Endothelial cell of umbilical vein (primary cell): ENCODE measurements around the gene TTC23L. TPM values are rescaled to one million over a fixed set of nuclear protein-coding genes. Genes with fewer than 3 reads are reported as not detected.

Source experiments
- BruUV-seq: library from RNA; stranded (reverse); fragments of 400-500 nt; replicated peaks from 2 replicates; lab custom pipeline; 2021; lab: Mats Ljungman, UMichigan
- CTCF ChIA-PET: fragments of 300-600, 350-600 bp; sonication (Branson Sonifier 250); formaldehyde crosslinking; loops from one replicate; lab custom pipeline; 2021; ENCODE audit warnings: antibody characterized with exemption, inconsistent platforms; lab: Charles Lee
- POLR2A ChIA-PET: fragments of 300-600, 350-600 bp; sonication (Branson Sonifier 250); formaldehyde crosslinking; loops from one replicate; lab custom pipeline; 2021; ENCODE audit warnings: antibody characterized with exemption, inconsistent platforms; lab: Charles Lee
- DNase-seq: peaks from one replicate; pipeline ENCODE4 v3.0.0-alpha.2; 2011; ENCODE audit warnings: low read depth, low spot score
- FAIRE-seq: peaks from 2 replicates; lab custom pipeline; 2011; peaks lifted over from hg19 to GRCh38; lab: Jason Lieb, UNC
- H2AFZ ChIP-seq: 2 replicates; pipeline ENCODE4 v1.6.0; 2012; ENCODE audit warnings: low read depth, low read length, control low read depth, inconsistent platforms
- H3K27ac ChIP-seq: 2 replicates; pipeline ENCODE4 v1.5.1; 2011; ENCODE audit warnings: low read depth, mild to moderate bottlenecking, control low read depth, low read length, moderate library complexity; ENCODE audit not compliant: insufficient read depth
- H3K27me3 ChIP-seq, 2 experiments: 2 replicates each; pipeline versions ENCODE4 v1.6.0 to v1.6.1; 2011; ENCODE audit warnings: low read length in 2 of 2, mixed read lengths in 1 of 2; ENCODE audit not compliant: control insufficient read depth in 2 of 2, insufficient read depth in 2 of 2
- H3K36me3 ChIP-seq, 2 experiments: 2 replicates in 1 of 2; 3 replicates in 1 of 2; pipeline ENCODE4 v1.5.1; 2011; ENCODE audit warnings: low read length in 2 of 2, mild to moderate bottlenecking in 1 of 2, moderate library complexity in 1 of 2; ENCODE audit not compliant: control insufficient read depth in 2 of 2, insufficient read depth in 2 of 2; ENCODE audit errors: extremely low read depth in 1 of 2
- H3K4me1 ChIP-seq: 3 replicates; pipeline ENCODE4 v1.5.1; 2011; ENCODE audit warnings: mild to moderate bottlenecking, low read length; ENCODE audit not compliant: control insufficient read depth, insufficient read depth; ENCODE audit errors: extremely low read depth
- H3K4me2 ChIP-seq: 2 replicates; pipeline ENCODE4 v1.6.1; 2011; ENCODE audit warnings: low read length, control low read depth, mixed read lengths; ENCODE audit not compliant: insufficient read depth
- H3K4me3 ChIP-seq, 3 experiments: fragments of 200-600 bp in 1 of 3; sonication (generic), shearing (Covaris generic) in 1 of 3; replicated peaks in 1 of 3; 2 replicates each; pipeline ENCODE4 v1.5.1; 2011 to 2016; ENCODE audit warnings: control low read depth in 3 of 3, low read length in 3 of 3, mild to moderate bottlenecking in 2 of 3, inconsistent platforms in 1 of 3, low read depth in 1 of 3, moderate library complexity in 1 of 3; ENCODE audit not compliant: insufficient read depth in 1 of 3
- H3K79me2 ChIP-seq: 2 replicates; pipeline ENCODE4 v1.6.0; 2012; ENCODE audit warnings: low read length, inconsistent platforms; ENCODE audit not compliant: control insufficient read depth, insufficient read depth
- H3K9ac ChIP-seq: replicated peaks from 2 replicates; pipeline ENCODE3; 2011; ENCODE audit warnings: low read length, control low read depth; ENCODE audit not compliant: insufficient read depth; ENCODE audit errors: extremely low read depth
- H3K9me1 ChIP-seq: replicated peaks from 3 replicates; pipeline ENCODE4 v1.6.0; 2011; ENCODE audit warnings: mild to moderate bottlenecking, low read length; ENCODE audit not compliant: control insufficient read depth, insufficient read depth; ENCODE audit errors: extremely low read depth
- H3K9me3 ChIP-seq: replicated peaks from 2 replicates; pipeline ENCODE4 v1.5.1; 2012; ENCODE audit warnings: low read length, inconsistent platforms; ENCODE audit not compliant: control insufficient read depth, insufficient read depth
- H4K20me1 ChIP-seq: replicated peaks from 2 replicates; pipeline ENCODE3; 2011; ENCODE audit warnings: mild to moderate bottlenecking, low read length; ENCODE audit not compliant: control insufficient read depth, insufficient read depth; ENCODE audit errors: extremely low read depth
- EZH2 ChIP-seq: IDR thresholded peaks from 2 replicates; pipeline ENCODE4 v1.6.1; 2012; ENCODE audit warnings: borderline replicate concordance, low read depth, mild to moderate bottlenecking, moderate library complexity, low read length, inconsistent platforms; ENCODE audit not compliant: severe bottlenecking
- FOS ChIP-seq: IDR thresholded peaks from 2 replicates; pipeline ENCODE4 v1.6.1; 2011; ENCODE audit warnings: mild to moderate bottlenecking, low read length, moderate library complexity, borderline replicate concordance; ENCODE audit not compliant: insufficient read depth
- GATA2 ChIP-seq: IDR thresholded peaks from 2 replicates; pipeline ENCODE4 v1.7.0; 2011; ENCODE audit warnings: low read depth, mild to moderate bottlenecking, moderate library complexity, mixed read lengths, low read length; ENCODE audit not compliant: insufficient read length, insufficient read depth
- JUN ChIP-seq: IDR thresholded peaks from 2 replicates; pipeline ENCODE4 v1.6.1; 2011; ENCODE audit warnings: borderline replicate concordance, low read depth; ENCODE audit not compliant: insufficient read length, insufficient read depth
- MYC ChIP-seq: IDR thresholded peaks from one replicate; pipeline ENCODE4 v1.6.1; 2011; ENCODE audit warnings: mild to moderate bottlenecking, low read depth, low read length
- POLR2A ChIP-seq: IDR thresholded peaks from 2 replicates; pipeline ENCODE4 v1.6.1; 2012; ENCODE audit warnings: low read depth, mild to moderate bottlenecking, control low read depth, low read length
- POLR2AphosphoS5 ChIP-seq: IDR thresholded peaks from 2 replicates; pipeline ENCODE4 v1.6.1; 2012; ENCODE audit warnings: low read depth, mild to moderate bottlenecking, control low read depth, low read length, moderate library complexity; ENCODE audit not compliant: insufficient read depth
- dilution Hi-C: fragments of 300-500 bp; cut with MboI; formaldehyde crosslinking; loops from one replicate; pipeline ENCODE4 v1.15.0; 2019; ENCODE audit warnings: low sequenced_read_pairs; ENCODE audit not compliant: extremely low pct_ligation_motif_present
- intact Hi-C: fragments of 100-400 bp; cut with micrococcal nuclease; formaldehyde crosslinking; loops from one replicate; pipeline ENCODE4 v1.10.0; 2022
- polyA plus RNA-seq, 4 experiments: library from polyadenylated mRNA; depleted of rRNA in 3 of 4; stranded (reverse) in 3 of 4; unstranded in 1 of 4; fragments of >200 nt; gene quantifications; 2 replicates each; pipeline versions ENCODE4 v1.2.1 to v1.2.3, GENCODE V29; 2011 to 2012; ENCODE audit warnings: missing spikeins in 1 of 4
- total RNA-seq: library from RNA; stranded (reverse); gene quantifications from 2 replicates; pipeline ENCODE4 v1.2.3, GENCODE V29; 2021
- TF ChIP-seq, protein P1 (sequence below): IDR thresholded peaks from 2 replicates; pipeline ENCODE4 v1.6.1; 2011; ENCODE audit not compliant: insufficient read depth, insufficient read length
- TF ChIP-seq, protein P2 (sequence below), 2 donors: IDR thresholded peaks; 1 replicate in 1 of 2; 2 replicates in 1 of 2; pipeline ENCODE4 v1.5.1; 2011; ENCODE audit warnings: low read length in 2 of 2, mild to moderate bottlenecking in 2 of 2, moderate library complexity in 2 of 2, control low read depth in 1 of 2, inconsistent platforms in 1 of 2, low read depth in 1 of 2; ENCODE audit not compliant: insufficient read depth in 1 of 2; ENCODE audit errors: extremely low read depth in 1 of 2

The TTC23L gene
- total and polyA plus RNA-seq, 2 donors (not counting 3 experiments of a cell fraction or from before 2014, with no cell fraction given): not detected

DNA sequence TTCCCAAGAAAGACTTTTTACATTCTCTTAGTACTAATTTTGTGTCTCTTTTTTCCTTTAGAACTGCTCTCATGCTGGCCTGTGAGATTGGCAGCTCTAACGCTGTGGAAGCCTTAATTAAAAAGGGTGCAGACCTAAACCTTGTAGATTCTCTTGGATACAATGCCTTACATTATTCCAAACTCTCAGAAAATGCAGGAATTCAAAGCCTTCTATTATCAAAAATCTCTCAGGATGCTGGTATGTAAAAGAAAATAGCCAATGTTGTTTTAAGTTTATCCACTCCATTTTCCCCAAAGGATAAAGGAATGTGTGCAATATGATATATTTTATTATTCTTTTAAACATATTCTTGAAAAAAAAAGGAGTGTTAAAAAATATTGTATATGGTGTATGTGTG, 27.3 kb upstream of the TTC23L start:
- no peaks in the 10 kb centered on the region for H4K20me1 ChIP-seq
- H3K9me1 ChIP-seq: no peaks in the 10 kb centered on the region
- no peaks in the 10 kb centered on the region for H3K9me3 ChIP-seq
- DNase-seq: no peak
- H3K4me1 ChIP-seq: no peaks in the 10 kb centered on the region
- ChIA-PET POLR2A (no interaction called here), CTCF (interaction anchor here (1.6 kb wide), 1 partner anchor 325 kb away, joined by 4 read pairs; no protein-coding TSS in a partner anchor)
- FAIRE-seq: no peak
- intact Hi-C loops: no loop called here
- H3K79me2 ChIP-seq: no peaks in the 10 kb centered on the region
- H3K36me3 ChIP-seq: peaks cover 17 to 43% of the 10 kb centered on the region in 2 experiments
- no peak overlapping the region for H3K4me3 ChIP-seq
- dilution Hi-C loops: no loop called here
- H2AFZ ChIP-seq: no peak overlapping the region
- TF ChIP-seq POLR2A: no peak
- no peak for TF ChIP-seq EZH2
- no peak for TF ChIP-seq MYC
- TF ChIP-seq, protein P1, sequence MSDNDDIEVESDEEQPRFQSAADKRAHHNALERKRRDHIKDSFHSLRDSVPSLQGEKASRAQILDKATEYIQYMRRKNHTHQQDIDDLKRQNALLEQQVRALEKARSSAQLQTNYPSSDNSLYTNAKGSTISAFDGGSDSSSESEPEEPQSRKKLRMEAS: no peak
- TF ChIP-seq JUN: no peak
- TF ChIP-seq POLR2AphosphoS5: no peak
- no peak for TF ChIP-seq FOS
- TF ChIP-seq, protein P2, sequence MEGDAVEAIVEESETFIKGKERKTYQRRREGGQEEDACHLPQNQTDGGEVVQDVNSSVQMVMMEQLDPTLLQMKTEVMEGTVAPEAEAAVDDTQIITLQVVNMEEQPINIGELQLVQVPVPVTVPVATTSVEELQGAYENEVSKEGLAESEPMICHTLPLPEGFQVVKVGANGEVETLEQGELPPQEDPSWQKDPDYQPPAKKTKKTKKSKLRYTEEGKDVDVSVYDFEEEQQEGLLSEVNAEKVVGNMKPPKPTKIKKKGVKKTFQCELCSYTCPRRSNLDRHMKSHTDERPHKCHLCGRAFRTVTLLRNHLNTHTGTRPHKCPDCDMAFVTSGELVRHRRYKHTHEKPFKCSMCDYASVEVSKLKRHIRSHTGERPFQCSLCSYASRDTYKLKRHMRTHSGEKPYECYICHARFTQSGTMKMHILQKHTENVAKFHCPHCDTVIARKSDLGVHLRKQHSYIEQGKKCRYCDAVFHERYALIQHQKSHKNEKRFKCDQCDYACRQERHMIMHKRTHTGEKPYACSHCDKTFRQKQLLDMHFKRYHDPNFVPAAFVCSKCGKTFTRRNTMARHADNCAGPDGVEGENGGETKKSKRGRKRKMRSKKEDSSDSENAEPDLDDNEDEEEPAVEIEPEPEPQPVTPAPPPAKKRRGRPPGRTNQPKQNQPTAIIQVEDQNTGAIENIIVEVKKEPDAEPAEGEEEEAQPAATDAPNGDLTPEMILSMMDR (IDR thresholded peaks at IDR 0.05; ENCODE audit: extremely low read depth in 1 of 2, insufficient read depth in 1 of 2, low read depth in 1 of 2, low read length in 2 of 2): no peak
- no peak for TF ChIP-seq GATA2
- H3K9ac ChIP-seq: no peak overlapping the region
- H3K27me3 ChIP-seq: no peaks in the 10 kb centered on the region
- H3K4me2 ChIP-seq: no peak overlapping the region
- no TSS peak for BruUV-seq
- H3K27ac ChIP-seq: no peak overlapping the region
